ENCODE measurements around the gene GTSE1. TPM values are rescaled to one million over a fixed set of nuclear protein-coding genes. Genes with fewer than 3 reads are reported as not detected.

Gene GTSE1
- total and polyA plus RNA-seq, 9 donors, result 4.4 to 14.1 (median 10.8) TPM

- 96% methylated on average over 23 of the region's 23 CpGs for WGBS (ENCODE audit: insufficient coverage)
- no peak overlapping the region for H3K4me3 ChIP-seq (ENCODE audit: low read length)
Observed at GRCh38 chr22:46326066-46326680, 29.5 kb downstream of the GTSE1 start.

GRCh38 chr22:46327691-46328465, 31.2 kb downstream of the GTSE1 start:
- Histone ChIP-seq H3K4me3 (ENCODE audit: low read length) (no peak overlapping the region), H3K27me3 (ENCODE audit: control insufficient read depth, insufficient read depth, low read length) (no peaks in the 10 kb centered on the region), H3K9me3 (replicated peaks; ENCODE audit: control insufficient read depth, low read depth, low read length) (no peaks in the 10 kb centered on the region), H3K27ac (ENCODE audit: low read length) (no peak overlapping the region), H3K36me3 (ENCODE audit: control insufficient read depth, insufficient read depth, low read length) (peaks cover 62% of the 10 kb centered on the region), H3K4me1 (ENCODE audit: control insufficient read depth, insufficient read depth, low read length) (no peaks in the 10 kb centered on the region)
- no peak for DNase-seq
- 97% methylated on average over 9 of the region's 13 CpGs for WGBS (ENCODE audit: insufficient coverage)

More at GRCh38 chr22:46326066-46326680, 29.5 kb downstream of the GTSE1 start:
- no peak for DNase-seq
- no peaks in the 10 kb centered on the region for H3K9me3 ChIP-seq (replicated peaks; ENCODE audit: control insufficient read depth, low read depth, low read length)
- no peak overlapping the region for H3K27ac ChIP-seq (ENCODE audit: low read length)
- H3K27me3 ChIP-seq (ENCODE audit: control insufficient read depth, insufficient read depth, low read length), result no peaks in the 10 kb centered on the region
- no peaks in the 10 kb centered on the region for H3K4me1 ChIP-seq (ENCODE audit: control insufficient read depth, insufficient read depth, low read length)
- H3K36me3 ChIP-seq (ENCODE audit: control insufficient read depth, insufficient read depth, low read length), result peaks cover 57% of the 10 kb centered on the region

GRCh38 chr22:46328797-46329196, 32.1 kb downstream of the GTSE1 start:
- no peaks in the 10 kb centered on the region for H3K4me1 ChIP-seq (ENCODE audit: control insufficient read depth, insufficient read depth, low read length)
- no peak overlapping the region for H3K4me3 ChIP-seq (ENCODE audit: low read length)
- no peak overlapping the region for H3K27ac ChIP-seq (ENCODE audit: low read length)
- no peaks in the 10 kb centered on the region for H3K27me3 ChIP-seq (ENCODE audit: control insufficient read depth, insufficient read depth, low read length)
- H3K9me3 ChIP-seq (replicated peaks; ENCODE audit: control insufficient read depth, low read depth, low read length), result no peaks in the 10 kb centered on the region
- 94% methylated on average over 8 of the region's 11 CpGs for WGBS (ENCODE audit: insufficient coverage)
- H3K36me3 ChIP-seq (ENCODE audit: control insufficient read depth, insufficient read depth, low read length), result peaks cover 56% of the 10 kb centered on the region
- no peak for DNase-seq

GRCh38 chr22:46329616-46330015, 32.9 kb downstream of the GTSE1 start:
- peaks cover 51% of the 10 kb centered on the region for H3K36me3 ChIP-seq (ENCODE audit: control insufficient read depth, insufficient read depth, low read length)
- H3K4me1 ChIP-seq (ENCODE audit: control insufficient read depth, insufficient read depth, low read length), result peaks cover 3% of the 10 kb centered on the region
- no peaks in the 10 kb centered on the region for H3K9me3 ChIP-seq (replicated peaks; ENCODE audit: control insufficient read depth, low read depth, low read length)
- H3K27ac ChIP-seq (ENCODE audit: low read length), result no peak overlapping the region
- H3K27me3 ChIP-seq (ENCODE audit: control insufficient read depth, insufficient read depth, low read length), result no peaks in the 10 kb centered on the region
- WGBS (ENCODE audit: insufficient coverage), result 83% methylated on average over 4 of the region's 8 CpGs
- no peak overlapping the region for H3K4me3 ChIP-seq (ENCODE audit: low read length)
- DNase-seq, result no peak

GRCh38 chr22:46330426-46330825, 33.8 kb downstream of the GTSE1 start:
- H3K36me3 ChIP-seq (ENCODE audit: control insufficient read depth, insufficient read depth, low read length), result peaks cover 46% of the 10 kb centered on the region
- no peak overlapping the region for H3K4me3 ChIP-seq (ENCODE audit: low read length)
- H3K27ac ChIP-seq (ENCODE audit: low read length), result no peak overlapping the region
- H3K4me1 ChIP-seq (ENCODE audit: control insufficient read depth, insufficient read depth, low read length), result peaks cover 6% of the 10 kb centered on the region
- no peaks in the 10 kb centered on the region for H3K27me3 ChIP-seq (ENCODE audit: control insufficient read depth, insufficient read depth, low read length)
- no peaks in the 10 kb centered on the region for H3K9me3 ChIP-seq (replicated peaks; ENCODE audit: control insufficient read depth, low read depth, low read length)
- 90% methylated on average over 2 of the region's 4 CpGs for WGBS (ENCODE audit: insufficient coverage)
- no peak for DNase-seq

GRCh38 chr22:46331496-46331895, 34.8 kb downstream of the GTSE1 start:
- 93% methylated on average over 23 of the region's 23 CpGs for WGBS (ENCODE audit: insufficient coverage)
- peaks cover 8% of the 10 kb centered on the region for H3K4me1 ChIP-seq (ENCODE audit: control insufficient read depth, insufficient read depth, low read length)
- no peak for DNase-seq

GRCh38 chr22:46335201-46336118, 38.8 kb downstream of the GTSE1 start, which contains the start of gene TRMU:
TSS of gene TRMU (plus strand) at chr22:46335714. CDS start at chr22:46335765, 51 bp downstream.
- DNase-seq, result peak; percentile 94
- peaks cover 14% of the 10 kb centered on the region for H3K4me1 ChIP-seq (ENCODE audit: control insufficient read depth, insufficient read depth, low read length)
- WGBS (ENCODE audit: insufficient coverage), result under 1% methylated on average over 80 of the region's 93 CpGs
- peaks cover 39% of the 10 kb centered on the region for H3K36me3 ChIP-seq (ENCODE audit: control insufficient read depth, insufficient read depth, low read length)
- H3K27ac ChIP-seq (ENCODE audit: low read length), result peak within 1 kb of the TSS; percentile 95
- no peaks in the 10 kb centered on the region for H3K9me3 ChIP-seq (replicated peaks; ENCODE audit: control insufficient read depth, low read depth, low read length)
- no peaks in the 10 kb centered on the region for H3K27me3 ChIP-seq (ENCODE audit: control insufficient read depth, insufficient read depth, low read length)
- peak within 1 kb of the TSS; percentile 92 for H3K4me3 ChIP-seq (ENCODE audit: low read length)

More at GRCh38 chr22:46331496-46331895, 34.8 kb downstream of the GTSE1 start:
- Histone ChIP-seq H3K27ac (ENCODE audit: low read length) (no peak overlapping the region), H3K27me3 (ENCODE audit: control insufficient read depth, insufficient read depth, low read length) (no peaks in the 10 kb centered on the region), H3K4me3 (ENCODE audit: low read length) (no peak overlapping the region), H3K36me3 (ENCODE audit: control insufficient read depth, insufficient read depth, low read length) (peaks cover 41% of the 10 kb centered on the region), H3K9me3 (replicated peaks; ENCODE audit: control insufficient read depth, low read depth, low read length) (no peaks in the 10 kb centered on the region)

GRCh38 chr22:46336119-46337078, 39.7 kb downstream of the GTSE1 start:
- H3K4me3 ChIP-seq (ENCODE audit: low read length), result peak overlapping the region; percentile 92
- H3K27ac ChIP-seq (ENCODE audit: low read length), result peak overlapping the region; percentile 0
- peaks cover 14% of the 10 kb centered on the region for H3K4me1 ChIP-seq (ENCODE audit: control insufficient read depth, insufficient read depth, low read length)
- WGBS (ENCODE audit: insufficient coverage), result 6% methylated on average over 27 of the region's 42 CpGs
- H3K27me3 ChIP-seq (ENCODE audit: control insufficient read depth, insufficient read depth, low read length), result no peaks in the 10 kb centered on the region
- peaks cover 36% of the 10 kb centered on the region for H3K36me3 ChIP-seq (ENCODE audit: control insufficient read depth, insufficient read depth, low read length)
- H3K9me3 ChIP-seq (replicated peaks; ENCODE audit: control insufficient read depth, low read depth, low read length), result no peaks in the 10 kb centered on the region
- DNase-seq, result peak; percentile 27

GRCh38 chr22:46337870-46338269, 41.2 kb downstream of the GTSE1 start:
- Histone ChIP-seq H3K4me3 (ENCODE audit: low read length) (no peak overlapping the region), H3K36me3 (ENCODE audit: control insufficient read depth, insufficient read depth, low read length) (peaks cover 38% of the 10 kb centered on the region), H3K27ac (ENCODE audit: low read length) (no peak overlapping the region), H3K9me3 (replicated peaks; ENCODE audit: control insufficient read depth, low read depth, low read length) (no peaks in the 10 kb centered on the region), H3K27me3 (ENCODE audit: control insufficient read depth, insufficient read depth, low read length) (no peaks in the 10 kb centered on the region), H3K4me1 (ENCODE audit: control insufficient read depth, insufficient read depth, low read length) (peaks cover 14% of the 10 kb centered on the region)
- DNase-seq, result no peak
- WGBS (ENCODE audit: insufficient coverage), result 79% methylated on average over 2 of the region's 9 CpGs
